WTC11 (cell line): ENCODE data around the gene LIFR. TPM values are rescaled to one million over a fixed set of nuclear protein-coding genes. Genes with fewer than 3 reads are reported as not detected.

ENCODE experiments used
- ATAC-seq: fragments of 200-7000 bp; cut with Tn5 transposase; 2 replicates; pipeline ENCODE4 v1.10.0; 2021; ENCODE audit warnings: mild to moderate bottlenecking, moderate library complexity
- CTCF ChIA-PET: fragments of 300-600 bp; sonication (Branson Sonifier 250); formaldehyde crosslinking; loops from one replicate; lab custom pipeline; 2021; ENCODE audit warnings: antibody characterized with exemption; lab: Charles Lee
- POLR2A ChIA-PET: fragments of 350-600 bp; sonication (Branson Sonifier 250); formaldehyde crosslinking; loops from one replicate; lab custom pipeline; 2021; ENCODE audit warnings: antibody characterized with exemption; lab: Charles Lee
- DNase-seq: peaks from one replicate; pipeline ENCODE4 v3.0.0; 2021; ENCODE audit warnings: low spot score
- H3K27ac Mint-ChIP-seq: 2 replicates; pipeline ENCODE4 v1.8.0; 2021; ENCODE audit warnings: mixed read lengths
- H3K27me3 Mint-ChIP-seq: 2 replicates; pipeline ENCODE4 v1.8.0; 2021; ENCODE audit warnings: low read depth, mild to moderate bottlenecking, moderate library complexity, mixed read lengths
- H3K36me3 Mint-ChIP-seq: 2 replicates; pipeline ENCODE4 v1.8.0; 2021; ENCODE audit warnings: mixed read lengths
- H3K4me1 Mint-ChIP-seq: 2 replicates; pipeline ENCODE4 v1.8.0; 2022; ENCODE audit warnings: mixed read lengths
- H3K4me3 Mint-ChIP-seq: 2 replicates; pipeline ENCODE4 v1.8.0; 2021; ENCODE audit warnings: mild to moderate bottlenecking, moderate library complexity, mixed read lengths
- H3K9me3 Mint-ChIP-seq: 2 replicates; pipeline ENCODE4 v1.8.0; 2021; ENCODE audit warnings: mixed read lengths
- CREB1 ChIP-seq: sonication (generic); formaldehyde crosslinking; IDR thresholded peaks from 2 replicates; pipeline ENCODE4 v1.8.0; 2023; ENCODE audit warnings: mild to moderate bottlenecking, missing genetic modification reagents
- JUN ChIP-seq: sonication (generic); formaldehyde crosslinking; IDR thresholded peaks from 2 replicates; pipeline ENCODE4 v1.8.0; 2023; ENCODE audit warnings: mild to moderate bottlenecking, missing genetic modification reagents
- NFE2L1 ChIP-seq: sonication (generic); formaldehyde crosslinking; IDR thresholded peaks from 2 replicates; pipeline ENCODE4 v1.8.1; 2023; ENCODE audit warnings: missing genetic modification reagents
- SOX15 ChIP-seq: fragments of 250-450 bp; sonication (Bioruptor Pico); IDR thresholded peaks from 2 replicates; pipeline ENCODE4 v1.9.0; 2021; ENCODE audit warnings: mild to moderate bottlenecking
- TEAD4 ChIP-seq: sonication (generic); formaldehyde crosslinking; IDR thresholded peaks from 2 replicates; pipeline ENCODE4 v1.8.0; 2022; ENCODE audit warnings: mild to moderate bottlenecking, missing genetic modification reagents
- TP53 ChIP-seq: sonication (generic); formaldehyde crosslinking; IDR thresholded peaks from 2 replicates; pipeline ENCODE4 v1.8.1; 2023; ENCODE audit warnings: mild to moderate bottlenecking, missing genetic modification reagents
- ZNF121 ChIP-seq: sonication (generic); formaldehyde crosslinking; IDR thresholded peaks from 2 replicates; pipeline ENCODE4 v1.8.0; 2023; ENCODE audit warnings: missing genetic modification reagents
- ZNF219 ChIP-seq: sonication (generic); formaldehyde crosslinking; IDR thresholded peaks from 2 replicates; pipeline ENCODE4 v1.8.0; 2023; ENCODE audit warnings: missing genetic modification reagents, mild to moderate bottlenecking, borderline replicate concordance
- ZNF317 ChIP-seq: sonication (generic); formaldehyde crosslinking; IDR thresholded peaks from 2 replicates; pipeline ENCODE4 v1.8.1; 2023; ENCODE audit warnings: low read depth, mild to moderate bottlenecking, moderate library complexity, missing genetic modification reagents, borderline replicate concordance
- ZNF396 ChIP-seq: fragments of 250-450 bp; sonication (Bioruptor Pico); IDR thresholded peaks from 2 replicates; pipeline ENCODE4 v1.8.0; 2021; ENCODE audit warnings: mild to moderate bottlenecking, moderate library complexity, borderline replicate concordance
- total RNA-seq: library from RNA; stranded (reverse); gene quantifications from 3 replicates; pipeline ENCODE4 v1.2.3, GENCODE V29; 2021
- TF ChIP-seq, protein P1 (sequence below): fragments of 250-450 bp; sonication (Bioruptor Pico); IDR thresholded peaks from 2 replicates; pipeline ENCODE4 v1.9.0; 2021; ENCODE audit warnings: mild to moderate bottlenecking
- TF ChIP-seq, protein P2 (sequence below): sonication (generic); formaldehyde crosslinking; IDR thresholded peaks from 2 replicates; pipeline ENCODE4 v1.8.1; 2022; ENCODE audit warnings: low read depth, mild to moderate bottlenecking, moderate library complexity, missing genetic modification reagents, borderline replicate concordance
- TF ChIP-seq, protein P3 (sequence below): fragments of 250-450 bp; sonication (Bioruptor Pico); IDR thresholded peaks from 2 replicates; pipeline ENCODE4 v1.9.0; 2021; ENCODE audit warnings: mild to moderate bottlenecking
- TF ChIP-seq, protein P4 (sequence below): sonication (generic); formaldehyde crosslinking; IDR thresholded peaks from 2 replicates; pipeline ENCODE4 v1.8.1; 2022; ENCODE audit warnings: mild to moderate bottlenecking, moderate library complexity, missing genetic modification reagents
- TF ChIP-seq, protein P5 (sequence below): fragments of 250-450 bp; sonication (Bioruptor Pico); IDR thresholded peaks from 2 replicates; pipeline ENCODE4 v2.1.2; 2022; ENCODE audit warnings: mild to moderate bottlenecking, moderate library complexity
- TF ChIP-seq, protein P6 (sequence below): fragments of 200-600 bp; IDR thresholded peaks from 2 replicates; pipeline ENCODE4 v1.8.0; 2022; ENCODE audit warnings: antibody characterized with exemption

LIFR gene
- total RNA-seq, 1 experiment from 2014 or later: 14.4 TPM

DNA sequence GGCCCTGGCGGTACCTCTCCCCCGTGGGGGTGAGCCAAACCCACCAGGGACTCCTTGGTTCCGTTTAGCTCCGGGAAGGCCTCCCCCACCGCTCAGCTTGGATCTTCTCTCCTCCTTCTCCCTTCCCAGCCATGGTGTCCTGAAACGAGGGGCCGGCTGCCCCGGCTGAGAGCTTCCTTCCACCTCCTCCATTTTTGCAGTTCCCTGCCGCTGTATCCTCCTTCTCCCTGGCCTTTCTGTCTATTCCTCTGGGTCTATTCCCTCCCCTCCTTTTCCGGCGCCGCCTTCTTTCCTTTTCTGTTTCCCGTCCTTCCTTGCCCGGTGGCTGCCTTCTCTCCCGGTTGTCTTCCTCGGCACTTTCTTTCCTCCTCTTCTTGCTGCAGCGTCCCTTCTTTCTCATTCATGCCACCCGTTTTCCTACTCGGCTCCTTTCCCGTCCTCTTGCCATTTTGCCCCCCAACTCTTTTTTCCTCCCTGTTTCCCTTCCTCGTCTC is 110.4 kb downstream of the LIFR start:
- TF ChIP-seq, protein P1, sequence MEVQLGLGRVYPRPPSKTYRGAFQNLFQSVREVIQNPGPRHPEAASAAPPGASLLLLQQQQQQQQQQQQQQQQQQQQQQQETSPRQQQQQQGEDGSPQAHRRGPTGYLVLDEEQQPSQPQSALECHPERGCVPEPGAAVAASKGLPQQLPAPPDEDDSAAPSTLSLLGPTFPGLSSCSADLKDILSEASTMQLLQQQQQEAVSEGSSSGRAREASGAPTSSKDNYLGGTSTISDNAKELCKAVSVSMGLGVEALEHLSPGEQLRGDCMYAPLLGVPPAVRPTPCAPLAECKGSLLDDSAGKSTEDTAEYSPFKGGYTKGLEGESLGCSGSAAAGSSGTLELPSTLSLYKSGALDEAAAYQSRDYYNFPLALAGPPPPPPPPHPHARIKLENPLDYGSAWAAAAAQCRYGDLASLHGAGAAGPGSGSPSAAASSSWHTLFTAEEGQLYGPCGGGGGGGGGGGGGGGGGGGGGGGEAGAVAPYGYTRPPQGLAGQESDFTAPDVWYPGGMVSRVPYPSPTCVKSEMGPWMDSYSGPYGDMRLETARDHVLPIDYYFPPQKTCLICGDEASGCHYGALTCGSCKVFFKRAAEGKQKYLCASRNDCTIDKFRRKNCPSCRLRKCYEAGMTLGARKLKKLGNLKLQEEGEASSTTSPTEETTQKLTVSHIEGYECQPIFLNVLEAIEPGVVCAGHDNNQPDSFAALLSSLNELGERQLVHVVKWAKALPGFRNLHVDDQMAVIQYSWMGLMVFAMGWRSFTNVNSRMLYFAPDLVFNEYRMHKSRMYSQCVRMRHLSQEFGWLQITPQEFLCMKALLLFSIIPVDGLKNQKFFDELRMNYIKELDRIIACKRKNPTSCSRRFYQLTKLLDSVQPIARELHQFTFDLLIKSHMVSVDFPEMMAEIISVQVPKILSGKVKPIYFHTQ: no peak
- TF ChIP-seq ZNF219 (CRISPR knock-in tag) (no peak), CREB1 (no peak)
- TF ChIP-seq, protein P2, sequence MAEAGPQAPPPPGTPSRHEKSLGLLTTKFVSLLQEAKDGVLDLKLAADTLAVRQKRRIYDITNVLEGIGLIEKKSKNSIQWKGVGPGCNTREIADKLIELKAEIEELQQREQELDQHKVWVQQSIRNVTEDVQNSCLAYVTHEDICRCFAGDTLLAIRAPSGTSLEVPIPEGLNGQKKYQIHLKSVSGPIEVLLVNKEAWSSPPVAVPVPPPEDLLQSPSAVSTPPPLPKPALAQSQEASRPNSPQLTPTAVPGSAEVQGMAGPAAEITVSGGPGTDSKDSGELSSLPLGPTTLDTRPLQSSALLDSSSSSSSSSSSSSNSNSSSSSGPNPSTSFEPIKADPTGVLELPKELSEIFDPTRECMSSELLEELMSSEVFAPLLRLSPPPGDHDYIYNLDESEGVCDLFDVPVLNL (CRISPR knock-in tag): no peak
- POLR2A ChIA-PET: no interaction called here
- no peaks in the 10 kb centered on the region for H3K36me3 Mint-ChIP-seq
- DNase-seq (no peak), ATAC-seq (no peak)
- CTCF ChIA-PET: interaction anchor here (0.6 to 1.9 kb wide), 3 partner anchors 9 to 364 kb away, joined by 3 to 9 read pairs (median 6); no protein-coding TSS in a partner anchor
- no peak overlapping the region for H3K4me3 Mint-ChIP-seq
- H3K27ac Mint-ChIP-seq: no peak overlapping the region
- no peaks in the 10 kb centered on the region; the same call in 1 of the 2 replicates for H3K4me1 Mint-ChIP-seq
- no peaks in the 10 kb centered on the region for H3K9me3 Mint-ChIP-seq
- H3K27me3 Mint-ChIP-seq: no peaks in the 10 kb centered on the region

DNA sequence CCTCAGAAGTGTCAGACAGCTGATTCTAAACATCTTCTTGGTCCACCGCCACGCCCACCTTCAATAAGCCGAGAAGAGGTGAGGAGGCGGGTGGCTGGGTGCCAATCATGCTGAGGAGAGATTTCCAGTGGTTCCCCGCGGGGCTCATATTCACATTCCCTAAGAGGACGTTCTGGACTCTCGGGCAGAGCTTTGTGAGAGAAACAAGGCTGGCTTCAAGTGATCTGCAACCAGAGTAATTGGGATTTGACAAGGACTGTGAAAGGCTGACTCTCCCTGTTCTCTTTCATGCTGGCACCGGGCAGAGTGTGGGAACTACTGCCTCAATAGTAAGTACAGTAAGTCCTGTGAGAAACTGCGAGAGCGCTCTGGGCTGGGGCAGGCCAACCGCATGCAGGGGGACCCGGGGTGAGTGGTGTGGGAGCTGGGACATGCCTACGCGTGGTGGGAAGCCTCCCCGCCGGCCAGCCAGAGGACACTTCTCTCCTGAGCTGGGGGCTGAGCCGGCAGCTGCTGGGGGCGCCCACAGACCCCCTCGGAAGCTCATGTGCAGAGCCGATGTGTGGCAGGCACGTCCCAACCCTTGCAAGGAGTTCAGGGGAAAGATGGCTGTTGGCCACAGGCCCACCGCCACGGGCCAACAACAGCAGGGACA is 110.9 kb downstream of the LIFR start:
- H3K36me3 Mint-ChIP-seq: no peaks in the 10 kb centered on the region
- TF ChIP-seq ZNF317 (CRISPR knock-in tag) (no peak), TEAD4 (CRISPR knock-in tag) (no peak), JUN (CRISPR knock-in tag) (no peak), NFE2L1 (CRISPR knock-in tag) (no peak), ZNF121 (CRISPR knock-in tag) (no peak), SOX15 (CRISPR knock-in tag) (no peak), TP53 (CRISPR knock-in tag) (no peak), ZNF396 (no peak)
- TF ChIP-seq, protein P3, sequence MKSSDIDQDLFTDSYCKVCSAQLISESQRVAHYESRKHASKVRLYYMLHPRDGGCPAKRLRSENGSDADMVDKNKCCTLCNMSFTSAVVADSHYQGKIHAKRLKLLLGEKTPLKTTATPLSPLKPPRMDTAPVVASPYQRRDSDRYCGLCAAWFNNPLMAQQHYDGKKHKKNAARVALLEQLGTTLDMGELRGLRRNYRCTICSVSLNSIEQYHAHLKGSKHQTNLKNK (CRISPR knock-in tag): no peak
- TF ChIP-seq, protein P4, sequence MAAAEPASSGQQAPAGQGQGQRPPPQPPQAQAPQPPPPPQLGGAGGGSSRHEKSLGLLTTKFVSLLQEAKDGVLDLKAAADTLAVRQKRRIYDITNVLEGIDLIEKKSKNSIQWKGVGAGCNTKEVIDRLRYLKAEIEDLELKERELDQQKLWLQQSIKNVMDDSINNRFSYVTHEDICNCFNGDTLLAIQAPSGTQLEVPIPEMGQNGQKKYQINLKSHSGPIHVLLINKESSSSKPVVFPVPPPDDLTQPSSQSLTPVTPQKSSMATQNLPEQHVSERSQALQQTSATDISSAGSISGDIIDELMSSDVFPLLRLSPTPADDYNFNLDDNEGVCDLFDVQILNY (CRISPR knock-in tag): no peak
- TF ChIP-seq, protein P5, sequence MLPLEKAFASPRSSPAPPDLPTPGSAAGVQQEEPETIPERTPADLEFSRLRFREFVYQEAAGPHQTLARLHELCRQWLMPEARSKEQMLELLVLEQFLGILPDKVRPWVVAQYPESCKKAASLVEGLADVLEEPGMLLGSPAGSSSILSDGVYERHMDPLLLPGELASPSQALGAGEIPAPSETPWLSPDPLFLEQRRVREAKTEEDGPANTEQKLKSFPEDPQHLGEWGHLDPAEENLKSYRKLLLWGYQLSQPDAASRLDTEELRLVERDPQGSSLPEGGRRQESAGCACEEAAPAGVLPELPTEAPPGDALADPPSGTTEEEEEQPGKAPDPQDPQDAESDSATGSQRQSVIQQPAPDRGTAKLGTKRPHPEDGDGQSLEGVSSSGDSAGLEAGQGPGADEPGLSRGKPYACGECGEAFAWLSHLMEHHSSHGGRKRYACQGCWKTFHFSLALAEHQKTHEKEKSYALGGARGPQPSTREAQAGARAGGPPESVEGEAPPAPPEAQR (CRISPR knock-in tag): no peak
- TF ChIP-seq, protein P6, sequence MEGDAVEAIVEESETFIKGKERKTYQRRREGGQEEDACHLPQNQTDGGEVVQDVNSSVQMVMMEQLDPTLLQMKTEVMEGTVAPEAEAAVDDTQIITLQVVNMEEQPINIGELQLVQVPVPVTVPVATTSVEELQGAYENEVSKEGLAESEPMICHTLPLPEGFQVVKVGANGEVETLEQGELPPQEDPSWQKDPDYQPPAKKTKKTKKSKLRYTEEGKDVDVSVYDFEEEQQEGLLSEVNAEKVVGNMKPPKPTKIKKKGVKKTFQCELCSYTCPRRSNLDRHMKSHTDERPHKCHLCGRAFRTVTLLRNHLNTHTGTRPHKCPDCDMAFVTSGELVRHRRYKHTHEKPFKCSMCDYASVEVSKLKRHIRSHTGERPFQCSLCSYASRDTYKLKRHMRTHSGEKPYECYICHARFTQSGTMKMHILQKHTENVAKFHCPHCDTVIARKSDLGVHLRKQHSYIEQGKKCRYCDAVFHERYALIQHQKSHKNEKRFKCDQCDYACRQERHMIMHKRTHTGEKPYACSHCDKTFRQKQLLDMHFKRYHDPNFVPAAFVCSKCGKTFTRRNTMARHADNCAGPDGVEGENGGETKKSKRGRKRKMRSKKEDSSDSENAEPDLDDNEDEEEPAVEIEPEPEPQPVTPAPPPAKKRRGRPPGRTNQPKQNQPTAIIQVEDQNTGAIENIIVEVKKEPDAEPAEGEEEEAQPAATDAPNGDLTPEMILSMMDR: no peak
- CTCF ChIA-PET: interaction anchor here (0.6 to 1.9 kb wide), 3 partner anchors 9 to 364 kb away, joined by 3 to 9 read pairs (median 6); no protein-coding TSS in a partner anchor
- H3K27ac Mint-ChIP-seq: no peak overlapping the region
- H3K4me3 Mint-ChIP-seq: no peak overlapping the region
- no peaks in the 10 kb centered on the region for H3K9me3 Mint-ChIP-seq
- no peaks in the 10 kb centered on the region; the same call in 1 of the 2 replicates for H3K4me1 Mint-ChIP-seq
- DNase-seq (no peak), ATAC-seq (no peak)
- no peaks in the 10 kb centered on the region for H3K27me3 Mint-ChIP-seq
- POLR2A ChIA-PET: no interaction called here
